ENCODE data around the gene SNTA1.
"Not testable (repeated sequence)": the region's sequence is repeated elsewhere in the genome, so short reads cannot be mapped to it uniquely, and the experiment has no call there.

DNA sequence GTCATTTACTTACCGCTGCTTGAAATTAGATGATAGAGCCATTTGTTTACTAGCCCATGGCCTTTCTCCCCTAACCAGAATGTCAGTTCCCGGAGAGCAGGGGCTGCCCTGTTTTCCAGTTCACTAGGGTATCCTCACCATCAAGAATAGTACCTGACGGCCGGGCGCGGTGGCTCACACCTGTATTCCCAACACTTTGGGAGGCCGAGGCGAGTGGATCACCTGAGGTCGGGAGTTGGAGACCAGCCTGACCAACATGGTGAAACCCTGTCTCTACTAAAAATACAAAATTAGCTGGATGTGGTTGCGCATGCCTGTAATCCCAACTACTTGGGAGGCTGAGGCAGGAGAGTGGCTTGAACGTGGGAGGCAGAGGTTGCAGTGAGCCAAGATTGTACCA lies 19.7 kb downstream of the SNTA1 start:
- TF ChIP-seq POLR2A, POLR2AphosphoS5 (IDR thresholded peaks at IDR 0.05; ENCODE audit: low read depth, low read length): not testable (repeated sequence)

Measured in GM12892 (cell line).